Measurements from ENCODE around the gene PPIF. TPM values are rescaled to one million over a fixed set of nuclear protein-coding genes. Genes with fewer than 3 reads are reported as not detected.
A peak's percentile ranks its signal among the peaks of the same experiment; 100 is the strongest.

The PPIF gene
- total and polyA plus RNA-seq, 2 experiments from 2014 or later: 86.6 to 143 TPM

DNA sequence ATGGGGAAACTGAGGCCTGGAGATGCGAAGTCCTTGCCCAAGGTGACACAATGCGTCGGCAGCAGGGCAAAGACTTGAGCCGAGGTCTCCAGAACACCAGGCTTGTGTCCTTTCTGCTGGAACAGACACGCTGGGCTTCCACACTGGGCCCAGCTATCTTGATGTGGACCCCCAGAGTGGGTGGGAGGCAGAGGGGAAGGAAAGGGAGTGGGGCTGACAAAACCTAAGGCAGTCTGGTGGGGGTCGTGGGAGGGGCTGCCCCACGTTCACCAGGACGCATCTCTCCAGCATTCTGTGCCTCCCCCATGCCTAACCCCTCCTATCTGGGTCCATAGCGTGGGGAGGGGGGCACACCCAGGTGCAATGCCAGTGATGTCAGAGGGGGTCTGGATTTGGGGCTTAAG, 38.1 kb downstream of the PPIF start:
- H3K27ac ChIP-seq: no peak overlapping the region
- no peak overlapping the region for H3K4me3 ChIP-seq
- no peaks in the 10 kb centered on the region for H3K36me3 ChIP-seq
- no peaks in the 10 kb centered on the region for H3K27me3 ChIP-seq
- H3K4me1 ChIP-seq (ENCODE audit: low read depth): no peaks in the 10 kb centered on the region
- H3K9me3 ChIP-seq (ENCODE audit: low read depth): no peaks in the 10 kb centered on the region
- TF ChIP-seq, protein P1, sequence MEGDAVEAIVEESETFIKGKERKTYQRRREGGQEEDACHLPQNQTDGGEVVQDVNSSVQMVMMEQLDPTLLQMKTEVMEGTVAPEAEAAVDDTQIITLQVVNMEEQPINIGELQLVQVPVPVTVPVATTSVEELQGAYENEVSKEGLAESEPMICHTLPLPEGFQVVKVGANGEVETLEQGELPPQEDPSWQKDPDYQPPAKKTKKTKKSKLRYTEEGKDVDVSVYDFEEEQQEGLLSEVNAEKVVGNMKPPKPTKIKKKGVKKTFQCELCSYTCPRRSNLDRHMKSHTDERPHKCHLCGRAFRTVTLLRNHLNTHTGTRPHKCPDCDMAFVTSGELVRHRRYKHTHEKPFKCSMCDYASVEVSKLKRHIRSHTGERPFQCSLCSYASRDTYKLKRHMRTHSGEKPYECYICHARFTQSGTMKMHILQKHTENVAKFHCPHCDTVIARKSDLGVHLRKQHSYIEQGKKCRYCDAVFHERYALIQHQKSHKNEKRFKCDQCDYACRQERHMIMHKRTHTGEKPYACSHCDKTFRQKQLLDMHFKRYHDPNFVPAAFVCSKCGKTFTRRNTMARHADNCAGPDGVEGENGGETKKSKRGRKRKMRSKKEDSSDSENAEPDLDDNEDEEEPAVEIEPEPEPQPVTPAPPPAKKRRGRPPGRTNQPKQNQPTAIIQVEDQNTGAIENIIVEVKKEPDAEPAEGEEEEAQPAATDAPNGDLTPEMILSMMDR (IDR thresholded peaks at IDR 0.05; ENCODE audit: low read depth, low read length): no peak
- DNase-seq (ENCODE audit: low read depth in 1 of 2, low spot score in 1 of 2): no peak

DNA sequence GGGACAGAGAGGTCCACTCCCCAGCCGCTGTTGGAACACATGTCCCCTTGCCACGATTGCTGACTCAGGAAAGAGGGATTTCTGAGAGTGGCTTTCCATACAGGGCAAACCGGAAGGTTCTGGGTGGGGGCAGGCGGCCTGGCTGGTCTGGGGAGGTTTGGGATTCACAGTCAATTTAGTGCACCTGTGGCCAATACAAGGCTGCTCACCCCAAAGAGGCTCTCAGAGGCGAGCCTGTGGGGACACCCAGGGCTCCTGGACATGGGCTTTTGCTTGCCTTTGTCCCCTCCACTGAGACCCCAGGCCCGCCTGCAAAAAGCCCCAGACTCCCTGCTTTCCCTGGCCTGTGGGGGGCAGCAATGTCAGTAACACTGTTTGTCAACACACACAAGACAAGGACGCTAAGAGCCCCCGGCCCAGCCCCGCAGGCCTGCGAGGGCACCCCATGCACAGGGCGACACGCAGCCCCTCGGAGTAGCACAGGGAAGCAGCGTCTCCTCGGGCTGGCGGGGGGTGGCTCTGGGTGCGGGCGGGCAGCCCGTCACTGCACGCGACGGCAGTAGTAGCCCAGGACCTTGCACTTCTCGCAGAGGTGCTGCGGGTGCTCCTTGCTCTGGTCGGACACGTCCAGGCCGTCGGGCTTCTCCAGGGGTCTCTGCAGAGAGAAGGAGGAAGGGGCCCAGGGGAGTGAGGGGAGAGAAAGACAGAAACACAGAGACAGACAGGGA, 38.7 kb downstream of the PPIF start:
- peaks cover 3% of the 10 kb centered on the region for H3K4me1 ChIP-seq (ENCODE audit: low read depth)
- no peaks in the 10 kb centered on the region for H3K27me3 ChIP-seq
- H3K36me3 ChIP-seq: no peaks in the 10 kb centered on the region
- no peak overlapping the region for H3K27ac ChIP-seq
- no peaks in the 10 kb centered on the region for H3K9me3 ChIP-seq (ENCODE audit: low read depth)
- TF ChIP-seq, protein P1 (IDR thresholded peaks at IDR 0.05; ENCODE audit: low read depth, low read length): no peak
- H3K4me3 ChIP-seq: no peak overlapping the region
- no peak for DNase-seq (ENCODE audit: low read depth in 1 of 2, low spot score in 1 of 2)

DNA sequence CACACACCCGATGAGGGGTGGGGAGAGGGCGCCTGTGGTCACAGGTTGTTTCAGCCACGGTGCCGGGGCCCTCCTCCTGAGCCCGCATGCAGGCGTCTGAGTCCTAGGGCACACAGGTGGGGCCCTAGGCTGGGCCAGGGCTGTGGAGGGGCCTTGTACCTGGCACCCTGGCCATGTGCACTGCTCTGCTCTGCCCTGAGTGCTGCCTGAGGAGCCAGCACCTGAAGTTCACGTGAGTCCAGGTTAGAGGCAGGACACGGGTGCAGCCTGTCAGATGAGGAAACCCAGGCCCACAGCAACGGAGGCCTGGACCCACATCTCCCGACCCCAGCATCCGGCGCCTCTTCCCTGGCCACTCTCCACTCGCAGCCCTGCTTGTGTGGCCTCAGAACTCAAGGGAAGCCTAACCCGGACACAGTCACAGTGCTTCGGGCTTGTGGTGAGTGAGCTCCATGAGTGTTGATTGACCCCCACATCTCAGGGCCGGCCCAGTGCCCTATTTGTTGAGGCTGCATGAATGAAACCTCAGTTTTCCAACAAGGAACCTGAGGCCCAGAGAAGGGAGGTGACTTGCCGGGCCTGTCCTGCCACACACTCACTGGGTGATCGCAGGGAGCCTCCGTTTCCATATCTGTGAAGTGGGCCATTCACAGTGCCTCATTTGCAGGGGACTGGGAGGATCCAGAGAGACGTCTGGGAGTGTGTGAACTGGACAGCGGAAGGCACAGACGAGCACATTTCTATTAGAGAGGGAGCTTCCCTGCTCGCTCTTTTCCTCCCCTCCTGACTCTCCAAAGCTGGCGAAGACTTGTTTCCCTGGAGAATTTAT, 39.6 kb downstream of the PPIF start:
- no peak overlapping the region for H3K27ac ChIP-seq
- H3K36me3 ChIP-seq: no peaks in the 10 kb centered on the region
- H3K27me3 ChIP-seq: no peaks in the 10 kb centered on the region
- H3K4me3 ChIP-seq: no peak overlapping the region
- TF ChIP-seq, protein P1 (IDR thresholded peaks at IDR 0.05; ENCODE audit: low read depth, low read length): no peak
- H3K9me3 ChIP-seq (ENCODE audit: low read depth): no peaks in the 10 kb centered on the region
- H3K4me1 ChIP-seq (ENCODE audit: low read depth): peaks cover 12% of the 10 kb centered on the region
- no peak for DNase-seq (ENCODE audit: low read depth in 1 of 2, low spot score in 1 of 2)

DNA sequence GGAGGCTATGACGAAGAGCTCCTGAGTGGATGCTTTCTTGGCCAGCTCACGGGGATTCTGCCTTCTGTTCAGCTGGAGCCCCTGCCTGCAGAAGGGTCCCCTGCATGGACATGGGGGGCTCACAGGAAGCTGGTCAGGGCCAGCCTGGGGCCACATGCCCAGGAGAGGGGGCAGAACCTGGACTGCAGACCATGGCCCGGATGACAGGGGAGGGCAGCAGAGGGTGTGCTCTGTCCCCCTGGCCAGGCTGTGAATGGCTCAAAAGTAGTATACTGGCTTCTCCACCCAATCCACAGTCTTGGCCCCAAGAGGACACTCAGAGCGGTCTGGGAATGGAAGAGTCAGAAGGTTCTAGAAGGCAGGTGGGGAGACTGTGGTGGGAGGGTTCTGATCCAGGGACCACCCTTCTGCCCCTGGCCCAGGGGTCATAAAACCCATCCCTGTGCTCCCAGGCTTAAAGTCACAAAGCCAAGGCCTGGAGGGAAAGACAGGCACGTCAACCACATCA, 40.3 kb downstream of the PPIF start:
- Histone ChIP-seq H3K4me3 (no peak overlapping the region), H3K36me3 (no peaks in the 10 kb centered on the region), H3K4me1 (ENCODE audit: low read depth) (peaks cover 17% of the 10 kb centered on the region), H3K27me3 (no peaks in the 10 kb centered on the region), H3K27ac (no peak overlapping the region), H3K9me3 (ENCODE audit: low read depth) (no peaks in the 10 kb centered on the region)
- TF ChIP-seq, protein P1 (IDR thresholded peaks at IDR 0.05; ENCODE audit: low read depth, low read length): no peak
- DNase-seq (ENCODE audit: low read depth in 1 of 2, low spot score in 1 of 2): no peak

DNA sequence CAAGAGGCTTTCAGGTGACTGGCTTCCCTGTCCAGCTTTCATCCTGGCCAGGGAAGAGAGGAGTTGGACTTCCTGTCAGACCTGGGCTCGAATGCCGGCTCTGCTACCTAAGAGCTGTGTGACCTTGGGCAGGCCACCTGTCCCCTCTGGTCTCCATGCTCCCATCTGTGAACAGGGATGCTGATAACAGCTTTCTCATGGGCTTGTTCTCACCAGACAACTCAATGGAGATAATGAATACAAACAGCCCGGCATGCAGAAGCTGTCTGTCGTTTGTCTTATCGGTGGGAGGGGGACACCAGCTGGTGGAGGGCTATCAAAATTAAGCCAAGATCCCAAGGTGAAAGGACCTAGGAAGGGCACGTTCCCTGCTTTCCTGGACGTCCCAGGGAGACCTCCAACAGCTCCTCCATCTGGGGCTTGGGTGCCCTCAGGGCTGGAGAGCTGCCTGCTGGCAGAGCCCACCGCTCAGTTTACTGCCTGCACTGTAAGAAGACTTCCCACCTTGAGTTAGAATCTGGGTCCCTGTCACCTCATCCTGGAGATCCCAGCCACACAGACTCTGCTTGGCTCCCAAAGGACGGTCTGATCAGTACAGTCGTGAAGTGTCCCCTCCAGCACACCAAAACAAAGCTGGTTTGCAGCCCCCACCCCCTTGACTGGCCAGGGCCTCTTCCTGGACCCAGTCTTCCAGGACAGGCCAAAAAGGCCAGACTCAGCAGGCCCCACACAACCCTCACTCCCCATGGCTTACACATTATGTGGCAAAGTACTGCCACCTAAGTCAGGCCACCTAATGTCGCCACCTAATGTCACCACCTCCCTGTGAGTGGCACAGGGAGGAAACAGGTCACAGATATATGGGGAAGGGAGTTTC, 40.9 kb downstream of the PPIF start:
- Histone ChIP-seq H3K36me3 (no peaks in the 10 kb centered on the region), H3K27me3 (no peaks in the 10 kb centered on the region), H3K27ac (peak overlapping the region; percentile 30), H3K9me3 (ENCODE audit: low read depth) (no peaks in the 10 kb centered on the region), H3K4me3 (no peak overlapping the region), H3K4me1 (ENCODE audit: low read depth) (peaks cover 17% of the 10 kb centered on the region)
- TF ChIP-seq, protein P1 (IDR thresholded peaks at IDR 0.05; ENCODE audit: low read depth, low read length): no peak
- no peak for DNase-seq (ENCODE audit: low read depth in 1 of 2, low spot score in 1 of 2)

All from cardiac muscle cell (in vitro differentiated cells and primary cell).